ENCODE results near the gene HACD2. TPM values are rescaled to one million over a fixed set of nuclear protein-coding genes. Genes with fewer than 3 reads are reported as not detected.

The HACD2 gene
- polyA plus RNA-seq, 1 donor (not counting 4 experiments of a cell fraction or from before 2014, with no cell fraction given), result 124 TPM

GRCh38 chr3:123626881-123627280 lies 42.0 kb upstream of the HACD2 start:
- H3K36me3 ChIP-seq (ENCODE audit: control insufficient read depth in 2 of 2, extremely low read depth in 1 of 2, insufficient read depth in 2 of 2, low read length in 2 of 2), result peaks cover 0 to 2% of the 10 kb centered on the region in 2 experiments
- no peaks in the 10 kb centered on the region for H3K9me3 ChIP-seq (ENCODE audit: control insufficient read depth, low read depth, low read length)
- no peak overlapping the region for H3K9ac ChIP-seq (ENCODE audit: control insufficient read depth, extremely low read depth, insufficient read depth, low read length)
- FAIRE-seq (no peak), DNase-seq (ENCODE audit: low read depth, low spot score) (no peak)
- H3K9me1 ChIP-seq (ENCODE audit: control insufficient read depth, extremely low read depth, insufficient read depth, low read length), result no peaks in the 10 kb centered on the region
- peaks cover 26% of the 10 kb centered on the region for H3K4me1 ChIP-seq (ENCODE audit: control insufficient read depth, extremely low read depth, insufficient read depth, low read length)
- dilution Hi-C loops (cut with MboI; ENCODE audit: extremely low pct_ligation_motif_present, low sequenced_read_pairs), result no loop called here
- H3K27ac ChIP-seq (ENCODE audit: control insufficient read depth, insufficient read depth, low read length), result no peak overlapping the region
- no peak for TF ChIP-seq CTCF (optimal IDR thresholded peaks at IDR 0.05 in 1 of 3, IDR thresholded peaks at IDR 0.05 in 1 of 3, conservative IDR thresholded peaks at IDR 0.05 in 1 of 3; ENCODE audit: extremely low read depth in 1 of 3, insufficient read depth in 2 of 3, low read length in 3 of 3)
- no peak overlapping the region for H3K4me3 ChIP-seq (ENCODE audit: control insufficient read depth in 2 of 3, extremely low read depth in 1 of 3, insufficient read depth in 2 of 3, low read depth in 1 of 3, low read length in 3 of 3)
- no peaks in the 10 kb centered on the region for H3K79me2 ChIP-seq (ENCODE audit: control insufficient read depth, insufficient read depth, low read length)
- no peak overlapping the region for H2AFZ ChIP-seq (ENCODE audit: control insufficient read depth, low read length)
- no peak overlapping the region for H3K4me2 ChIP-seq (ENCODE audit: control insufficient read depth, extremely low read depth, insufficient read depth, low read depth, low read length)
- H3K27me3 ChIP-seq (ENCODE audit: control insufficient read depth, extremely low read depth, insufficient read depth, low read length), result no peaks in the 10 kb centered on the region
- H4K20me1 ChIP-seq (ENCODE audit: control insufficient read depth, extremely low read depth, insufficient read depth, low read length), result no peaks in the 10 kb centered on the region

GRCh38 chr3:123624302-123624701 lies 39.4 kb upstream of the HACD2 start:
- H3K79me2 ChIP-seq (ENCODE audit: control insufficient read depth, insufficient read depth, low read length), result no peaks in the 10 kb centered on the region
- H3K4me1 ChIP-seq (ENCODE audit: control insufficient read depth, extremely low read depth, insufficient read depth, low read length), result peaks cover 44% of the 10 kb centered on the region
- DNase-seq (ENCODE audit: low read depth, low spot score), result no peak
- H3K9ac ChIP-seq (ENCODE audit: control insufficient read depth, extremely low read depth, insufficient read depth, low read length), result no peak overlapping the region
- dilution Hi-C loops (cut with MboI; ENCODE audit: extremely low pct_ligation_motif_present, low sequenced_read_pairs), result no loop called here
- FAIRE-seq, result no peak
- no peaks in the 10 kb centered on the region for H3K9me3 ChIP-seq (ENCODE audit: control insufficient read depth, low read depth, low read length)
- H3K36me3 ChIP-seq (ENCODE audit: control insufficient read depth in 2 of 2, extremely low read depth in 1 of 2, insufficient read depth in 2 of 2, low read length in 2 of 2), result no peaks in the 10 kb centered on the region
- no peaks in the 10 kb centered on the region for H4K20me1 ChIP-seq (ENCODE audit: control insufficient read depth, extremely low read depth, insufficient read depth, low read length)
- no peak overlapping the region for H2AFZ ChIP-seq (ENCODE audit: control insufficient read depth, low read length)
- H3K4me3 ChIP-seq (ENCODE audit: control insufficient read depth in 2 of 3, extremely low read depth in 1 of 3, insufficient read depth in 2 of 3, low read depth in 1 of 3, low read length in 3 of 3), result no peak overlapping the region
- TF ChIP-seq CTCF (optimal IDR thresholded peaks at IDR 0.05 in 1 of 3, IDR thresholded peaks at IDR 0.05 in 1 of 3, conservative IDR thresholded peaks at IDR 0.05 in 1 of 3; ENCODE audit: extremely low read depth in 1 of 3, insufficient read depth in 2 of 3, low read length in 3 of 3) (no peak), EZH2 (IDR thresholded peaks at IDR 0.05; ENCODE audit: low read length) (no peak)
- peak overlapping the region; percentile 67 for H3K4me2 ChIP-seq (ENCODE audit: control insufficient read depth, extremely low read depth, insufficient read depth, low read depth, low read length)
- no peaks in the 10 kb centered on the region for H3K27me3 ChIP-seq (ENCODE audit: control insufficient read depth, extremely low read depth, insufficient read depth, low read length)
- H3K9me1 ChIP-seq (ENCODE audit: control insufficient read depth, extremely low read depth, insufficient read depth, low read length), result no peaks in the 10 kb centered on the region
- H3K27ac ChIP-seq (ENCODE audit: control insufficient read depth, insufficient read depth, low read length), result no peak overlapping the region

All from keratinocyte (primary cell).